HS-5 (cell line): Measurements from ENCODE around the gene PRR30.
"Not testable (repeated sequence)": the region's sequence is repeated elsewhere in the genome, so short reads cannot be mapped to it uniquely, and the experiment has no call there.

Source experiments
- DNase-seq: peaks from one replicate; pipeline ENCODE4 v3.0.0-alpha.2; 2012; ENCODE audit warnings: low read depth

The PRR30 gene

DNA sequence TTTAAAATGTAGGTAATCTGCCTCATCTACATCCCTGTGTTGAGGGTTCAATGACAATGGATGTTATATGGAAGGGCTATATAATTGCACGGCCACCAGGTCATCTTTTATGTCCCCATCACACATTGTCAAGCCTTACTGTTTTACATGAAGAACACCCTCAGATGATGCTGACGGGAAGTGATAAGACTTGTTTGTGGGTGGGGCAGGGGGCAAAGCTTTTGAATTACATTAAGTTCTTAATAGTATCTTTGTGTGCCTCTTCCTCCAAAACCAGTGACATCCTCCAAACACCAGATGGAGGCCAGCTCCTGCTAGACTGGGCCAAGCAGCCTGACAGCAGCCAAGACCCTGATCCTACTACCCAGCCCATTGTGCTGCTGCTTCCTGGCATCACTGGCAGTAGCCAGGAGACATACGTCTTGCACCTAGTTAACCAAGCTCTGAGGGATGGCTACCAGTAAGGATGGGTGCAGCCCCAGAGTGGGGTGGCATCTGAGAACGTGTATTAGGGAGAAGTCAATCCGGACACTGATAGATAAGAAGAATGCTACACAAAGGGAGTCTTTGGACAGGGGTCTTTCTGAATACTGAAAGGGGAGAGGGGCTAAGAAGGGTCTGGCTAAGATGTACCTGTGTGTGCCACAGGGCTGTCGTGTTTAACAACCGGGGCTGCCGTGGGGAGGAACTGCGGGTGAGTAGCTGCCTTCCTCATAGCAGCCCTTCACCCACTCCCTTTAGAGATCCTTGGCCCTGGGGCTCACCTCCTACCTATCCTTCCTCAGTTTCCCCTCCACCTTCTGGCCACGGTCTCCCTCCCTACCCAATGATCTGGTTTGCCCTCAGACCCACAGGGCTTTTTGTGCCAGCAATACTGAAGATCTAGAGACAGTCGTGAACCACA, 10.3 kb downstream of the PRR30 start:
- DNase-seq: no peak

DNA sequence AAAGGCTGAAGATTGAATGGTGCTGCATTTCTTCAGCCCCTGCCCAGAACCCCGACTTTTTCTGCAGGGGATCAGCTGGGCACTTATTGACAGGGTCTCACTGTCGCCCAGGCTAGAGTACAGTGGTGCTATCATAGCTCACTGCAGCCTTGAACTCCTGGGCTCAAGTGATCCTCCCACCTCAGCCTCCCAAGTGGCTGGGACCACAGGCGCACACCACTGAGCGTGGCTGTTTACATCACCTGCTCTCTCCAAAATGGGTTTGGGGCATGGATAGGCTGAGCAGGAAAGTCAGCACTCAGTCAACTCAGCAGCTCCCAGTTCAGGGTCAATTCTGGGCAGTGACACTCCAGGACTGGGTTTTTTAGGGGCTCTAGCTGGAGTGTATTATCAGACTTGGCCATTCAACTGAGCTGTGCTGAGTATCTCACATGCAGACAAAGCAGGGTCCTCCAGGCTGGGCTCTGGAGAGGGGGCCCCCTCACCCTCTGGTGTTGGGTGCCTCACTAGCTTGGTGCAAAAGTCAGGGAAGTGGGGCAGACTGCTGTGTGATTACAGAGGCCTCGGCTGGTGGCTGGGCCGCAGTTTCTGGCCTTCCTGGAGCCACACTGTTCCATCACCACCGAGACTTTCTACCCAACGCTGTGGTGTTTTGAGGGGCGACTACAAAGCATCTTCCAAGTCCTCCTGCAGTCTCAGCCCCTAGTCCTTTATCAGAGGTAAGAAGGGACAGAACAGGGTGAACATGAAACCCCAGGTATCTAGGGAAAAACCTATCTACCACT, 11.1 kb downstream of the PRR30 start:
- no peak for DNase-seq

- DNase-seq: no peak
These were observed 12.9 kb downstream of the PRR30 start for GRCh38 chr2:27126252-27126710.

GRCh38 chr2:27125104-27125503, 14.1 kb downstream of the PRR30 start:
- no peak for DNase-seq

DNA sequence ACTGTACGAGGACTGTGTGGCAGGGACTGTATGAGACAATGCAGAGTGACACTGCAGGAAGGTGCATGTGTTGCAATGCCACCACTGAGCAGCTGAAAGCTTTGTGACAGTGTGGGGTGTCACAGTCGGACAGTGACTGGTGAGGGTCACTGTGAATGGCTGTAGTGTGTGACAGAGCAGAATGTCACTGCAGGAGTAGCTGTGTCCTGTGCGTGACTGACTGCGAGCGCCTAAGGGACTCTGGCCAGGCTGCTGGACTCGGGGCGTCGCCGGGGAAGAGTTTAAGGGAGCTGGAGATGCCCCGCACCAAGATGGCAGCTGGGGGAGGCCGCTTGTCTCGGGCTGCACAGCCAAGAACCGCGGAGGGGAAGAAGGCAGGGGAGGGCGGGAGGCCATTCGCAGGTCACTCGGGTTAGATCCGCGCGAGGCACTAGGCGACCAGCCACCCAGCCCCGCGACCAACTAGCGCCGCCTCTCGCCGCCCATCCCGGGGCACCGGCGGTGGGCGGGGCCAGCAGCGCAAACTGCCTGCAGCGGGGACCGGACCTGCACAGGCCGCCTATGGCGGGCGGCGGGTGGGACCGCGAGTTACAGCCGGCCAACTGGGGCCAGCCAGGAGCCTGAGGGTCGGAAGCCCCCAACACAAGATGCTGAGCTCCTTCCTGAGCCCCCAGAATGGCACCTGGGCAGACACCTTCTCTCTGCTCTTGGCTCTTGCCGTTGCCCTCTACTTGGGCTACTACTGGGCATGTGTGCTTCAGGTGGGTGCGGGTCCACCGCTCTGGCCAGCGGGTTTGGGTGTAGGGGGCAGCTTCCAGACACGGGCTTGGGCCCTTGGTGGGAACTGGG, 15.7 kb downstream of the PRR30 start, which contains the start of gene ABHD1:
ABHD1 (plus strand) TSS at position 514 of the 849 bp plus-strand sequence; CDS start at position 648, 134 bp downstream.
- DNase-seq: no peak

GRCh38 chr2:27122791-27123190, 16.4 kb downstream of the PRR30 start:
- DNase-seq: no peak

GRCh38 chr2:27121906-27122305, 17.3 kb downstream of the PRR30 start:
- DNase-seq: no peak

GRCh38 chr2:27119330-27119670, 19.9 kb downstream of the PRR30 start:
- not testable (repeated sequence) for DNase-seq

DNA sequence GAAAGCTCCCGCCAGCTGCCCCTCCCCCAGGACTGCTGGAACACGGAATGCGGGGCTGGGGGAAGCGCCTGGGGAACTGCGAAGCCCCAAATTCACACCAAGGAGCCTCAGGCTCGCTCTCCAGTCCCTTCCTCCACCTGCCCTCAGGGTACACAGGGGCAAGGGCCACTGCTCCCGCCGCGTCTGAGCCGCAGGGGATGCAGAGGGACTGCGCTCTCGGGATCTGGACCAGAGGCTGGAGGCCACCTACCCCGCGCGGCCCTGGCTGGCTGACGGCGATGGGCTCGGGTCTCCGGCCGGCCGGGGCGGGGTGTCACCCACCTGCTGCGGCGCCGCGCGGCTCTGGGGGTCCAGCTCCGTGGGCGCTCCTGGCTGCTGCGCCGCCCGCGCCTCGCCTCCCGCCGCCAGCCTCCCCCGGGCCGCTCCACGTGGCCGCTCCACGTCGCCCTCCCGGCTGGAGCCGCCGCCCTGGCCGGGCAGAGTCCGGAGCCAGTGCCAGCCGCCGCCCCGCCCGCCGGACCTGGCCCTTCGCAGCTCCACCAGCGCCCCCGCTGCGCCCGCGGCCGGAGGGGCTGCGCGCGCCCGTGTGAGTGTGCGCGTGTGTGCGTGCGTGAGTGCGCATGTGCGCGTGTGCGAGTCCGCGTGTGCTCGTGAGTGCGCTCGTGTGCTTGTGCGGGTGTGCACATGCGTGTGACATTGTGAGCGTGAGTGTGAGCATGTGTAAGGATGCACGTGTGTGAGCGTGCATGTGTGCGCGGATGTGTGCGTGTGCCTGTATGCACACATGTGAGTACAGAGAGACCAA, 20.5 kb downstream of the PRR30 start, which contains the start of gene CGREF1:
CGREF1 (minus strand) TSS at position 604 of the 805 bp plus-strand sequence. CDS start 14,762 bp downstream, outside the sequence.
- DNase-seq: no peak

DNA sequence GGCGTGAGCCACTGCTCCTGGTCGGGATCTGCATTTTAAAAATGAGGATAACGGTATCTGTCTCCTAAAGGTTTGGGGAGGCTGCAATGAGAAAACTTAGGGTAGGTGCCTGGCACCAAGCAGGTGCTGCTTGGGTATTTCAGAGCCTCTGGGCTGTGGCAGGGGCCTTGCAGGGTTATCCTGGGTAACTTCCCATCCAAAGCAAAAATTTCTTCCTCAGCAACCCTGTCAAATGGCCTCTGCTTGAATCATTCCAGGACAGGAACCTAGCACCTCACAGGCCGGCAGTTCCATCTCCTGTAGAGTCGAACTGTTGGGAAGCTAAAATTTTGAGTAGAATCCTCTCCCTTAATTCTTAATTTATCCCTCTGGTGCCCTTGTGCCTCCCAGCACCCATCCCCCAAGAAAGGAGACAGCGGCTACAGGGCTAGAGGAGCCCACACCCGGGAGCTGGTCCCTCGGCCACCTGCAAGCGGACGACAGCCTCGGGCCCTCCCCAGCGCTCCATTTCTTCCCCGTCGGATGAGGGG, 21.1 kb downstream of the PRR30 start:
- no peak for DNase-seq

GRCh38 chr2:27115519-27115918, 23.7 kb downstream of the PRR30 start:
- DNase-seq: no peak

DNA sequence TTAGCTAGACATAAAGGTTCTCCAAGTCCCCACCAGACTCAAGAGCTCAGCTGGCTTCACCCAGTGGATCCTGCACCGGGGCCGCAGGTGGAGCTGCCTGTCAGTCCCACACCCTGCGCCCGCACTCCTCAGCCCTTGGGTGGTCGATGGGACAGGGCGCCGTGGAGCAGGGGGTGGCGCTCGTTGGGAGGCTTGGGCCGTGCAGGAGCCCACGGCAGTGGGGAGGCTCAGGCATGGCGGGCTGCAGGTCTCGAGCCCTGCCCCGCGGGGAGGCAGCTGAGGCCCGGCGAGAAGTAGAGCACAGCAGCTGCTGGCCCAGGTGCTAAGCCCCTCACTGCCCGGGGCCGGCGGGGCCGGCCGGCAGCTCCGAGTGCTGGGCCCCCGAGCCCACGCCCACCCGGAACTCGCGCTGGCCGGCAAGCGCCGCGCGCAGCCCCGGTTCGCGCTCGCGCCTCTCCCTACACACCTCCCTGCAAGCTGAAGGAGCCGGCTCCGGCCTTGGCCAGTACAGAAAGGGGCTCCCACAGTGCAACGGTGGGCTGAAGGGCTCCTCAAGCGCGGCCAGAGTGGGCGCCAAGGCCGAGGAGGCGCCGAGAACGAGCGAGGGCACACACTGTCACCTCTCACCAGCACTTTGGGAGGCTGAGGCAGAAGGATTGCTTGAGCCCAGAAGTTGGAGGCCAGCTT, 27.7 kb downstream of the PRR30 start:
- DNase-seq: not testable (repeated sequence)

DNA sequence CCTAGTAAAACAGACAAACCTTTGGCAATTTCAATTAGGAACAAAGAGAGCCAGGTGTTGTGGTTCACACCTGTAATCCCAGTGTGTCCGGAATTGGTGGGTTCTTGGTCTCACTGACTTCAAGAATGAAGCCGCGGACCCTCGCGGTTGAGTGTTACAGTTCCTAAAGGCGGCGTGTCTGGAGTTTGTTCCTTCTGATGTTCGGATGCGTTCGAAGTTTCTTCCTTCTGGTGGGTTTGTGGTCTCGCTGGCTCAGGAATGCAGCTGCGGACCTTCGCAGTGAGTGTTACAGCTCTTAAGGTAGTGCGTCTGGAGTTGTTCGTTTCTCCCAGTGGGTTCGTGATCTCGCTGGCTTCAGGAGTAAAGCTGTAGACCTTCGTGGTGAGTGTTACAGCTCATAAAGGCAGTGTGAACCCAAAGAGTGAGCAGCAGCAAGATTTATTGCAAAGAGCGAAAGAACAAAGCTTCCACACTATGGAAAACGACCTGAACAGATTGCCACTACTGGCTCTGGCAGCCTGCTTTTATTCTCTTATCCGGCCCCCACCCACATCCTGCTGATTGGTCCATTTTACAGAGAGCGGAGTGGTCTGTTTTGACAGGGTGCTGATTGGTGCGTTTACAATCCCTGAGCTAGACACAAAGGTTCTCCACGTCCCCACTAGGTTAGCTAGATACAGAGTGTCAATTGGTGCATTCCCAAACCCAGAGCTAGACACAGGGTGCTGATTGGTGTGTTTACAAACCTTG, 28.4 kb downstream of the PRR30 start:
- not testable (repeated sequence) for DNase-seq

GRCh38 chr2:27109083-27109482, 30.1 kb downstream of the PRR30 start:
- no peak for DNase-seq

GRCh38 chr2:27108221-27108620, 31.0 kb downstream of the PRR30 start:
- no peak for DNase-seq

- no peak for DNase-seq
These were observed 33.2 kb downstream of the PRR30 start for GRCh38 chr2:27105981-27106380.

DNA sequence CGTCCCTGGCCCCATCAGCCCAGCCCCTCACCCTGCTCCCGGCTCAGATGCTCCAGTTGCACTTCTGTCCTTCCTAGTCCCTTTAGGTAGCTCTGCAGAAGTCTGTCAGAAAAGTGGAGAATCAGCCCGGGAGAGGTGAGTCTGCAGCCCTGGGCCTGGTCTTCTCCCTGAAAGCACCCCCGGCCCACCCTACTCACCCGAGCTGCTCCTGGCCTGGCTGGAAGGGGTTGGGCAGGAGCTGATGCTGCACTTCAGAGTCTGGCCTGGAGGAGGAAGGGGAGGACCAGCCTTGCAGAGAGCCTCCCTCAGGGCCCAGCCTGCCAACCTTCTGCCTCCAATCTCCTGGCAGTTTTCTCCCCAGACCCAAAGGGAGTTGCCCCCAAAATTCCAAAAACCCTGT, 36.9 kb downstream of the PRR30 start:
- no peak for DNase-seq

GRCh38 chr2:27100036-27100435, 39.2 kb downstream of the PRR30 start:
- no peak for DNase-seq

DNA sequence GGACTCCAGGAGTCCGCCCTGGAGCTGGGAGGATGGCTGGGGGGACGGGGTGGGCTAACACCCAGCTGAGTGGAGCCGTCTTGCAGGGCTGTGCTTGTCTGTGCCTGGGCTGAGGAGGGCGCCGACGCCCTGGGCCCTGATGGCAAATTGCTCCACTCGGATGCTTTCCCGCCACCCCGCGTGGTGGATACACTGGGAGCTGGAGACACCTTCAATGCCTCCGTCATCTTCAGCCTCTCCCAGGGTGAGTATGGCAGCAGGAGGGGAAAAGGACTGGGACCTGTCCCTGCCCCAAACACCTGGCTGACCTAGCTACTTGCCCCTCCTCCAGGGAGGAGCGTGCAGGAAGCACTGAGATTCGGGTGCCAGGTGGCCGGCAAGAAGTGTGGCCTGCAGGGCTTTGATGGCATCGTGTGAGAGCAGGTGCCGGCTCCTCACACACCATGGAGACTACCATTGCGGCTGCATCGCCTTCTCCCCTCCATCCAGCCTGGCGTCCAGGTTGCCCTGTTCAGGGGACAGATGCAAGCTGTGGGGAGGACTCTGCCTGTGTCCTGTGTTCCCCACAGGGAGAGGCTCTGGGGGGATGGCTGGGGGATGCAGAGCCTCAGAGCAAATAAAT, 39.8 kb downstream of the PRR30 start:
- DNase-seq: no peak
